Measurements from ENCODE around the gene OR4E1.

OR4E1 gene

DNA sequence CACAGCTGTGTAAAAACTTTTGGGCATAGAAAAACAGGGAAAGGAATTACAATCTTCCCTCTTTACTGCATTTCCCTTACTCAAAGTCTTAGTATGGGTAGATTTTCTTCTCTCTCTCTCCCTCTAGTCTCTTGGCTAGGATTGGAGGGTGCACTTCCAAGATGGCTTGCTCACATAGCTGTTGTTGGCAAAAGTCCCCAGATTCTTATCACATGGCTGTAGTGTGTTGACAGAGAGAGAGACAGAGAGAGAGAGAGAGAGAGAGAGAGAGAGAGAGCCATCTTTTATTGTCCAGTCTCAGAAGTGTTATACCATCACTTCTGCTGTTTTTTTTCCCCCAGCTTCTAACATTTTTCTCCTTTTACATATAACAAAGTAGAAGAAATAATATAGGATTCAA lies 26.2 kb downstream of the OR4E1 start:
- peaks cover 7% of the 10 kb centered on the region for H3K27me3 ChIP-seq (ENCODE audit: insufficient read depth, low read length, poor library complexity)
- H3K27ac ChIP-seq (ENCODE audit: low read length), result no peak overlapping the region
- no peaks in the 10 kb centered on the region for H4K20me1 ChIP-seq (ENCODE audit: insufficient read depth, low read length)
- no peak for DNase-seq
- H3K4me2 ChIP-seq (ENCODE audit: insufficient read depth, low read length), result no peak overlapping the region
- H3K4me3 ChIP-seq (ENCODE audit: low read depth in 1 of 2, low read length in 2 of 2), result no peak overlapping the region
- no peak overlapping the region for H3K9ac ChIP-seq (ENCODE audit: low read depth, low read length)
- H2AFZ ChIP-seq (ENCODE audit: low read depth, low read length), result no peak overlapping the region
- no peak for ATAC-seq (ENCODE audit: insufficient read depth, low read depth)
- H3K9me3 ChIP-seq (ENCODE audit: insufficient read depth, low read length, severe bottlenecking), result no peaks in the 10 kb centered on the region
- no peaks in the 10 kb centered on the region for H3K79me2 ChIP-seq (ENCODE audit: insufficient read depth, low read length)
- no peaks in the 10 kb centered on the region for H3K4me1 ChIP-seq (ENCODE audit: insufficient read depth, low read length)
- TF ChIP-seq CTCF (IDR thresholded peaks at IDR 0.05; ENCODE audit: borderline replicate concordance, extremely low read depth, low read length, poor library complexity, severe bottlenecking) (no peak), EZH2 (IDR thresholded peaks at IDR 0.05; ENCODE audit: borderline replicate concordance, low read depth, low read length, severe bottlenecking) (no peak)
- no peaks in the 10 kb centered on the region for H3K36me3 ChIP-seq (ENCODE audit: insufficient read depth, low read length)

GRCh38 chr14:21643407-21643806 lies 30.2 kb downstream of the OR4E1 start:
- Histone ChIP-seq H2AFZ (ENCODE audit: low read depth, low read length) (no peak overlapping the region), H3K36me3 (ENCODE audit: insufficient read depth, low read length) (no peaks in the 10 kb centered on the region), H4K20me1 (ENCODE audit: insufficient read depth, low read length) (no peaks in the 10 kb centered on the region), H3K9ac (ENCODE audit: low read depth, low read length) (no peak overlapping the region), H3K4me1 (ENCODE audit: insufficient read depth, low read length) (no peaks in the 10 kb centered on the region), H3K79me2 (ENCODE audit: insufficient read depth, low read length) (no peaks in the 10 kb centered on the region), H3K9me3 (ENCODE audit: insufficient read depth, low read length, severe bottlenecking) (no peaks in the 10 kb centered on the region), H3K27me3 (ENCODE audit: insufficient read depth, low read length, poor library complexity) (peaks cover 3% of the 10 kb centered on the region), H3K4me2 (ENCODE audit: insufficient read depth, low read length) (no peak overlapping the region), H3K27ac (ENCODE audit: low read length) (no peak overlapping the region), H3K4me3 (ENCODE audit: low read depth in 1 of 2, low read length in 2 of 2) (no peak overlapping the region)
- DNase-seq, result no peak
- no peak for TF ChIP-seq EZH2 (IDR thresholded peaks at IDR 0.05; ENCODE audit: borderline replicate concordance, low read depth, low read length, severe bottlenecking)
- no peak for TF ChIP-seq CTCF (IDR thresholded peaks at IDR 0.05; ENCODE audit: borderline replicate concordance, extremely low read depth, low read length, poor library complexity, severe bottlenecking)
- ATAC-seq (ENCODE audit: insufficient read depth, low read depth), result no peak

DNA sequence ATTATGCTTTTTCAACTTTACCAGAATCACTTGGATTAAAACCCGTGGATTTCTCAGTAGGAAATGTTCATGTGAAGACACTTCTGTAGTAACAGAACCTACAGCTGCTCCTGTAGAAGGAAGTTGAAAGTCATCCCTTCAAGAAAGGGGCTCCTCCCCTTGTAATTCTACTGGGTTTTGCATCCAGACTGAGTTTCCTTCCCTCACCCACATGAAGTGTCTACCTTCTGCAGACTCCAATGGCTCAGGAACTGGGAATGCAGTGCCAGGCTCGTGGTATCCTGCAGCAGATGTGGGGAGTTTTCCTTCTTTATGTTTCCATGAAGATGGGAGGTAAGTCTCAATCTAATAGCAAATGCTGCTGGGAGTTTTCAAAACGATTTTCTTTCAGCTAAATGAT lies 30.9 kb downstream of the OR4E1 start:
- Histone ChIP-seq H3K9ac (ENCODE audit: low read depth, low read length) (no peak overlapping the region), H3K4me1 (ENCODE audit: insufficient read depth, low read length) (no peaks in the 10 kb centered on the region), H3K27ac (ENCODE audit: low read length) (no peak overlapping the region), H3K36me3 (ENCODE audit: insufficient read depth, low read length) (no peaks in the 10 kb centered on the region), H4K20me1 (ENCODE audit: insufficient read depth, low read length) (no peaks in the 10 kb centered on the region), H3K79me2 (ENCODE audit: insufficient read depth, low read length) (no peaks in the 10 kb centered on the region), H2AFZ (ENCODE audit: low read depth, low read length) (no peak overlapping the region), H3K9me3 (ENCODE audit: insufficient read depth, low read length, severe bottlenecking) (no peaks in the 10 kb centered on the region), H3K27me3 (ENCODE audit: insufficient read depth, low read length, poor library complexity) (peaks cover 3% of the 10 kb centered on the region), H3K4me2 (ENCODE audit: insufficient read depth, low read length) (no peak overlapping the region), H3K4me3 (ENCODE audit: low read depth in 1 of 2, low read length in 2 of 2) (no peak overlapping the region)
- DNase-seq (no peak), ATAC-seq (ENCODE audit: insufficient read depth, low read depth) (no peak)
- TF ChIP-seq CTCF (IDR thresholded peaks at IDR 0.05; ENCODE audit: borderline replicate concordance, extremely low read depth, low read length, poor library complexity, severe bottlenecking) (no peak), EZH2 (IDR thresholded peaks at IDR 0.05; ENCODE audit: borderline replicate concordance, low read depth, low read length, severe bottlenecking) (no peak)

DNA sequence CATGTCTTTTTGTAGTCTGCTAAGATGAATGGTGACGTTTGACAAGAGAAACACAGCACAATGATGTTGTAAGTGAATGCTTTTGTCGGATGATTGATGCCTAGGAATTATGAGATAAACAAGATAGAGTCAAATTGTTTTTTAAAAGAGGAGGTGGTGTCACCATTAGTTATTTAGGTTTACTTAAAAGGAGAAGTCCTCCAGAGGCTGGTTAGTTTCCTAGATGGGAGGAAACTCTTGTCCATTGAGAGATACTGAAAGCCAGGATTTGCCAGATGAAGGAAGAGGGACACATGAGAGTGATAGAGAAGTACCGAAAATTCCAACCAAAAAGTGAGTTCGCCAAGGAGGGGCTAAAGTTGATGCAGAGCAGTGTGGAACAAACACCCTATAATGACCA lies 38.8 kb downstream of the OR4E1 start, which contains the start of gene OR10G2:
Gene OR10G2, minus strand, starts transcription at position 101 of the 400 bp plus-strand sequence. Its CDS starts 98 bp downstream, at position 3.
- no peak within 1 kb of the TSS for H3K9ac ChIP-seq (ENCODE audit: low read depth, low read length)
- H3K9me3 ChIP-seq (ENCODE audit: insufficient read depth, low read length, severe bottlenecking), result no peaks in the 10 kb centered on the region
- H2AFZ ChIP-seq (ENCODE audit: low read depth, low read length), result no peak within 1 kb of the TSS
- H3K27me3 ChIP-seq (ENCODE audit: insufficient read depth, low read length, poor library complexity), result peaks cover 6% of the 10 kb centered on the region
- no peak for TF ChIP-seq EZH2 (IDR thresholded peaks at IDR 0.05; ENCODE audit: borderline replicate concordance, low read depth, low read length, severe bottlenecking)
- no peak for TF ChIP-seq CTCF (IDR thresholded peaks at IDR 0.05; ENCODE audit: borderline replicate concordance, extremely low read depth, low read length, poor library complexity, severe bottlenecking)
- no peak within 1 kb of the TSS for H3K4me3 ChIP-seq (ENCODE audit: low read depth in 1 of 2, low read length in 2 of 2)
- ATAC-seq (ENCODE audit: insufficient read depth, low read depth) (no peak), DNase-seq (no peak)
- no peaks in the 10 kb centered on the region for H4K20me1 ChIP-seq (ENCODE audit: insufficient read depth, low read length)
- H3K36me3 ChIP-seq (ENCODE audit: insufficient read depth, low read length), result no peaks in the 10 kb centered on the region
- no peak within 1 kb of the TSS for H3K4me2 ChIP-seq (ENCODE audit: insufficient read depth, low read length)
- no peak within 1 kb of the TSS for H3K27ac ChIP-seq (ENCODE audit: low read length)
- H3K79me2 ChIP-seq (ENCODE audit: insufficient read depth, low read length), result no peaks in the 10 kb centered on the region
- no peaks in the 10 kb centered on the region for H3K4me1 ChIP-seq (ENCODE audit: insufficient read depth, low read length)
